Fibroblast of lung (primary cell): Measurements from ENCODE around the gene KCTD13.
A peak's percentile ranks its signal among the peaks of the same experiment; 100 is the strongest.

Experiments
- EZH2 ChIP-seq: IDR thresholded peaks from 2 replicates; pipeline ENCODE4 v1.5.1; 2012; ENCODE audit warnings: low read length, control low read depth, mild to moderate bottlenecking; ENCODE audit errors: missing control alignments
- TF ChIP-seq, protein P1 (sequence below), 2 donors: IDR thresholded peaks in 1 of 2; conservative IDR thresholded peaks in 1 of 2; 1 replicate in 1 of 2; 2 replicates in 1 of 2; pipeline ENCODE4 v1.5.1; 2011 to 2012; ENCODE audit warnings: low read length in 2 of 2, control low read depth in 1 of 2, inconsistent platforms in 1 of 2, low read depth in 1 of 2, mild to moderate bottlenecking in 1 of 2

DNA sequence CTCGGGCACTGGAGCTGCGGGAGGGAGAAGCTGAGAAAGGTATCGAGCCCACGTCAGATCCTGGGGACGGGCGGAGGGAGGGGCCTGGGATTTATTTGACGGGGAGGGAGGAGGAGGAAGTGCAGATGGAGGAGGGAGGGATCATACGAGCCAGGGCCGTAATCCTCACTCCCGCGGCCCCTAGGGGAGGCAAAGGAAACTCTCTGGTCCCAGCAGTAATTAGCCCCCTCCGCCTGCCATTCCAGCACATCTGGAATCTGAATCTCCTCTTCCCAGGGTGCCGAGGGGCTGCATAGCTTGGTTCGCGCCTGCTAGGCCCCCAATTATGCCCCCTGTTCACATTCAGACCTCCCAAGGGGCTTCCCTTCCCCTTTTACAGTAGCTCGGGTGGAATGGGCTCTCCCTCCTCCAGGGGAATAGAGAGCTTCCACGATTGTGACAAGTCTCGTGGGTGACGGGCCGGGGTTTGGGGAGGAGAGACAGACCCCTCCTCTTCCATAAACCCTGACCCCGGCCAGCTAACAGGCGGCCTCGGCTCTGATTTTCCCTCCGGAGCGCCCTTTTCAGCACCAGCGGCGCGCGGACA is 26.4 kb downstream of the KCTD13 start, which contains the start of gene SEZ6L2:
- TF ChIP-seq, protein P1, sequence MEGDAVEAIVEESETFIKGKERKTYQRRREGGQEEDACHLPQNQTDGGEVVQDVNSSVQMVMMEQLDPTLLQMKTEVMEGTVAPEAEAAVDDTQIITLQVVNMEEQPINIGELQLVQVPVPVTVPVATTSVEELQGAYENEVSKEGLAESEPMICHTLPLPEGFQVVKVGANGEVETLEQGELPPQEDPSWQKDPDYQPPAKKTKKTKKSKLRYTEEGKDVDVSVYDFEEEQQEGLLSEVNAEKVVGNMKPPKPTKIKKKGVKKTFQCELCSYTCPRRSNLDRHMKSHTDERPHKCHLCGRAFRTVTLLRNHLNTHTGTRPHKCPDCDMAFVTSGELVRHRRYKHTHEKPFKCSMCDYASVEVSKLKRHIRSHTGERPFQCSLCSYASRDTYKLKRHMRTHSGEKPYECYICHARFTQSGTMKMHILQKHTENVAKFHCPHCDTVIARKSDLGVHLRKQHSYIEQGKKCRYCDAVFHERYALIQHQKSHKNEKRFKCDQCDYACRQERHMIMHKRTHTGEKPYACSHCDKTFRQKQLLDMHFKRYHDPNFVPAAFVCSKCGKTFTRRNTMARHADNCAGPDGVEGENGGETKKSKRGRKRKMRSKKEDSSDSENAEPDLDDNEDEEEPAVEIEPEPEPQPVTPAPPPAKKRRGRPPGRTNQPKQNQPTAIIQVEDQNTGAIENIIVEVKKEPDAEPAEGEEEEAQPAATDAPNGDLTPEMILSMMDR (conservative IDR thresholded peaks at IDR 0.05 in 1 of 2, IDR thresholded peaks at IDR 0.05 in 1 of 2; ENCODE audit: low read depth in 1 of 2, low read length in 2 of 2): peak; percentile 37 to 38
- TF ChIP-seq EZH2: peak; percentile 40
